CD4-positive, alpha-beta memory T cell (primary cell): Measurements from ENCODE around the gene KIRREL2. TPM values are rescaled to one million over a fixed set of nuclear protein-coding genes. Genes with fewer than 3 reads are reported as not detected.

Experiments
- CTCF ChIA-PET: fragments of 350-600 bp; sonication (Branson Sonifier 250); formaldehyde crosslinking; loops from one replicate; lab custom pipeline; 2021; ENCODE audit warnings: inconsistent platforms; ENCODE audit not compliant: partially characterized antibody; lab: Charles Lee
- POLR2A ChIA-PET: fragments of 350-600 bp; sonication (Branson Sonifier 250); formaldehyde crosslinking; loops from one replicate; lab custom pipeline; 2021; ENCODE audit not compliant: partially characterized antibody; lab: Charles Lee
- DNase-seq, 5 donors: peaks; one replicate each; pipeline versions ENCODE4 v3.0.0 to v3.0.0-alpha.2; 2020 to 2022; ENCODE audit warnings: mixed read lengths in 1 of 5
- H3K27ac ChIP-seq: one replicate; pipeline ENCODE4 v1.7.0; 2013; ENCODE audit warnings: low read depth, low read length
- H3K27me3 ChIP-seq: 2 replicates; pipeline ENCODE4 v1.7.0; 2013; ENCODE audit warnings: mild to moderate bottlenecking, low read length, moderate library complexity; ENCODE audit not compliant: insufficient read depth
- H3K36me3 ChIP-seq: 2 replicates; pipeline ENCODE4 v1.7.0; 2013; ENCODE audit warnings: mild to moderate bottlenecking, low read length, moderate library complexity; ENCODE audit not compliant: insufficient read depth
- H3K4me1 ChIP-seq: 2 replicates; pipeline ENCODE4 v1.7.0; 2013; ENCODE audit warnings: mild to moderate bottlenecking, low read length, moderate library complexity; ENCODE audit not compliant: insufficient read depth
- H3K4me3 ChIP-seq, 2 donors: one replicate each; pipeline ENCODE4 v1.7.0; 2013; ENCODE audit warnings: low read length in 2 of 2, mild to moderate bottlenecking in 1 of 2
- H3K9me3 ChIP-seq, 2 donors: one replicate each; pipeline ENCODE4 v1.7.0; 2013; ENCODE audit warnings: low read length in 2 of 2, control low read depth in 1 of 2; ENCODE audit not compliant: control insufficient read depth in 1 of 2
- H3K27ac Mint-ChIP-seq, 7 donors: one replicate each; pipeline ENCODE4 v1.8.0; 2020 to 2021; ENCODE audit warnings: mixed read lengths in 7 of 7, mild to moderate bottlenecking in 6 of 7, inconsistent platforms in 3 of 7, moderate library complexity in 3 of 7
- H3K27me3 Mint-ChIP-seq, 2 donors: one replicate each; pipeline ENCODE4 v1.8.0; 2020 to 2021; ENCODE audit warnings: mixed read lengths in 2 of 2
- H3K36me3 Mint-ChIP-seq, 2 donors: one replicate each; pipeline ENCODE4 v1.8.0; 2020 to 2021; ENCODE audit warnings: mixed read lengths in 2 of 2, inconsistent platforms in 1 of 2, mild to moderate bottlenecking in 1 of 2
- H3K4me1 Mint-ChIP-seq, 4 donors: one replicate each; pipeline ENCODE4 v1.8.0; 2020 to 2021; ENCODE audit warnings: mixed read lengths in 4 of 4, mild to moderate bottlenecking in 1 of 4
- H3K4me3 Mint-ChIP-seq, 8 donors: one replicate each; pipeline ENCODE4 v1.8.0; 2020 to 2021; ENCODE audit warnings: mixed read lengths in 8 of 8, mild to moderate bottlenecking in 7 of 8, moderate library complexity in 6 of 8, inconsistent platforms in 3 of 8
- H3K9me3 Mint-ChIP-seq, 8 donors: one replicate each; pipeline ENCODE4 v1.8.0; 2020 to 2021; ENCODE audit warnings: mixed read lengths in 8 of 8, mild to moderate bottlenecking in 5 of 8, inconsistent platforms in 3 of 8, moderate library complexity in 1 of 8
- intact Hi-C: fragments of 100-400 bp; cut with micrococcal nuclease; formaldehyde crosslinking; loops from one replicate; pipeline ENCODE4 v1.15.1; 2023
- polyA plus RNA-seq, 2 donors: library from polyadenylated mRNA; unstranded; fragments of 300-500 nt; fragmentation: Illumina TruSeq; gene quantifications; one replicate each; pipeline ENCODE4 v1.2.3, GENCODE V29; 2021
- total RNA-seq, 2 experiments: library from RNA; stranded (reverse); gene quantifications; one replicate each; pipeline ENCODE4 v1.2.3, GENCODE V29; 2021

KIRREL2 gene
- total and polyA plus RNA-seq, 4 experiments from 2014 or later, result 0.08 TPM; not detected in 3

- H3K27me3 Mint-ChIP-seq, result peaks cover 42 to 54% of the 10 kb centered on the region in 2 donors
- H3K9me3 ChIP-seq, result no peaks in the 10 kb centered on the region
- H3K4me1 ChIP-seq, result peaks cover 14% of the 10 kb centered on the region
- H3K27ac Mint-ChIP-seq, result no peak overlapping the region
- H3K4me3 Mint-ChIP-seq, result peak overlapping the region; percentile 57 to 79 (median 69)
- no peak for DNase-seq
- no peak overlapping the region for H3K4me3 ChIP-seq
- H3K36me3 ChIP-seq, result no peaks in the 10 kb centered on the region
- peaks cover 0 to 9% (median 5%) of the 10 kb centered on the region in 8 donors for H3K9me3 Mint-ChIP-seq
- peaks cover 33% of the 10 kb centered on the region for H3K27me3 ChIP-seq
- peaks cover 7 to 30% (median 20%) of the 10 kb centered on the region in 4 donors for H3K4me1 Mint-ChIP-seq
- CTCF ChIA-PET, result interaction anchor here (0.5 kb wide), 1 partner anchor 38 kb away, joined by 3 read pairs; no protein-coding TSS in a partner anchor
- H3K27ac ChIP-seq, result no peak overlapping the region
- POLR2A ChIA-PET, result no interaction called here
- peaks cover 0 to 8% of the 10 kb centered on the region in 2 donors for H3K36me3 Mint-ChIP-seq
- intact Hi-C loops, result no loop called here
These were observed 11.3 kb upstream of the KIRREL2 start for GRCh38 chr19:35845215-35846037.

GRCh38 chr19:35846038-35846668 is 10.6 kb upstream of the KIRREL2 start:
- Mint-ChIP-seq H3K27me3 (peaks cover 42 to 61% of the 10 kb centered on the region in 2 donors), H3K27ac (peak overlapping the region in 1 of 7 donors; percentile 35), H3K36me3 (peaks cover 0 to 8% of the 10 kb centered on the region in 2 donors), H3K9me3 (peaks cover 0 to 9% (median 5%) of the 10 kb centered on the region in 8 donors), H3K4me3 (peak overlapping the region; percentile 13 to 77 (median 54)), H3K4me1 (peaks cover 7 to 30% (median 20%) of the 10 kb centered on the region in 4 donors)
- H3K9me3 ChIP-seq, result no peaks in the 10 kb centered on the region
- POLR2A ChIA-PET, result no interaction called here
- CTCF ChIA-PET, result no interaction called here
- H3K27ac ChIP-seq, result no peak overlapping the region
- H3K4me1 ChIP-seq, result peaks cover 14% of the 10 kb centered on the region
- H3K27me3 ChIP-seq, result peaks cover 33% of the 10 kb centered on the region
- no peak for DNase-seq
- intact Hi-C loops, result no loop called here
- no peak overlapping the region for H3K4me3 ChIP-seq
- no peaks in the 10 kb centered on the region for H3K36me3 ChIP-seq

GRCh38 chr19:35847911-35848310 is 8.8 kb upstream of the KIRREL2 start:
- Histone ChIP-seq H3K9me3 (no peaks in the 10 kb centered on the region), H3K27me3 (peaks cover 33% of the 10 kb centered on the region), H3K4me3 (no peak overlapping the region), H3K27ac (no peak overlapping the region), H3K4me1 (peaks cover 14% of the 10 kb centered on the region), H3K36me3 (no peaks in the 10 kb centered on the region)
- Mint-ChIP-seq H3K27ac (no peak overlapping the region), H3K36me3 (peaks cover 0 to 3% of the 10 kb centered on the region in 2 donors), H3K27me3 (peaks cover 38 to 57% of the 10 kb centered on the region in 2 donors), H3K4me3 (no peak overlapping the region), H3K9me3 (peaks cover 0 to 5% (median under 1%) of the 10 kb centered on the region in 8 donors), H3K4me1 (peaks cover 7 to 30% (median 20%) of the 10 kb centered on the region in 4 donors)
- CTCF ChIA-PET, result no interaction called here
- POLR2A ChIA-PET, result no interaction called here
- intact Hi-C loops, result no loop called here
- no peak for DNase-seq

GRCh38 chr19:35848486-35848885 is 8.2 kb upstream of the KIRREL2 start:
- ChIA-PET POLR2A (no interaction called here), CTCF (no interaction called here)
- no peak overlapping the region for H3K27ac Mint-ChIP-seq
- Histone ChIP-seq H3K4me3 (no peak overlapping the region), H3K4me1 (peaks cover 14% of the 10 kb centered on the region), H3K27me3 (peaks cover 28% of the 10 kb centered on the region), H3K36me3 (no peaks in the 10 kb centered on the region), H3K27ac (no peak overlapping the region), H3K9me3 (no peaks in the 10 kb centered on the region)
- no peak for DNase-seq
- H3K4me3 Mint-ChIP-seq, result no peak overlapping the region
- peaks cover 0 to 3% (median 0%) of the 10 kb centered on the region in 8 donors for H3K9me3 Mint-ChIP-seq
- peaks cover 7 to 29% (median 20%) of the 10 kb centered on the region in 4 donors for H3K4me1 Mint-ChIP-seq
- no peaks in the 10 kb centered on the region for H3K36me3 Mint-ChIP-seq
- intact Hi-C loops, result no loop called here
- H3K27me3 Mint-ChIP-seq, result peaks cover 36 to 57% of the 10 kb centered on the region in 2 donors

- DNase-seq, result no peak
- Mint-ChIP-seq H3K27ac (no peak overlapping the region), H3K27me3 (peaks cover 36 to 53% of the 10 kb centered on the region in 2 donors), H3K4me3 (no peak overlapping the region), H3K36me3 (no peaks in the 10 kb centered on the region), H3K4me1 (peaks cover 7 to 25% (median 20%) of the 10 kb centered on the region in 4 donors), H3K9me3 (peaks cover 0 to 3% (median 0%) of the 10 kb centered on the region in 8 donors)
- Histone ChIP-seq H3K36me3 (no peaks in the 10 kb centered on the region), H3K4me3 (no peak overlapping the region), H3K27ac (no peak overlapping the region), H3K27me3 (peaks cover 23% of the 10 kb centered on the region), H3K9me3 (no peaks in the 10 kb centered on the region), H3K4me1 (peaks cover 14% of the 10 kb centered on the region)
- POLR2A ChIA-PET, result no interaction called here
- intact Hi-C loops, result no loop called here
- CTCF ChIA-PET, result no interaction called here
These were observed 7.7 kb upstream of the KIRREL2 start for GRCh38 chr19:35848919-35849505.

GRCh38 chr19:35851213-35852028 is 5.3 kb upstream of the KIRREL2 start:
- no peak overlapping the region for H3K4me3 ChIP-seq
- H3K9me3 Mint-ChIP-seq, result peaks cover 0 to 1% (median 0%) of the 10 kb centered on the region in 8 donors
- peaks cover 15% of the 10 kb centered on the region for H3K27me3 ChIP-seq
- no peaks in the 10 kb centered on the region for H3K36me3 Mint-ChIP-seq
- peaks cover 25 to 44% of the 10 kb centered on the region in 2 donors for H3K27me3 Mint-ChIP-seq
- intact Hi-C loops, result no loop called here
- H3K27ac ChIP-seq, result no peak overlapping the region
- peaks cover 5% of the 10 kb centered on the region for H3K4me1 ChIP-seq
- no peak for DNase-seq
- CTCF ChIA-PET, result interaction anchor here (0.7 to 1.4 kb wide), 2 partner anchors 17 to 31 kb away, joined by 3 read pairs; no protein-coding TSS in a partner anchor
- H3K27ac Mint-ChIP-seq, result peak overlapping the region in 1 of 7 donors; percentile 60
- no peak overlapping the region for H3K4me3 Mint-ChIP-seq
- POLR2A ChIA-PET, result interaction anchor here (0.5 kb wide), 1 partner anchor 151 kb away, joined by 3 read pairs; no protein-coding TSS in a partner anchor
- H3K36me3 ChIP-seq, result no peaks in the 10 kb centered on the region
- H3K9me3 ChIP-seq, result no peaks in the 10 kb centered on the region
- H3K4me1 Mint-ChIP-seq, result peaks cover 0 to 6% (median 4%) of the 10 kb centered on the region in 4 donors
